K562 (cell line): ENCODE data around the gene VAMP4. TPM values are rescaled to one million over a fixed set of nuclear protein-coding genes. Genes with fewer than 3 reads are reported as not detected.

ENCODE experiments used
- ATAC-seq: fragments of 200-7000 bp; cut with Tn5 transposase; 3 replicates; pipeline ENCODE4 v1.9.1; 2020; ENCODE audit warnings: moderate library complexity
- BruUV-seq: library from RNA; stranded (reverse); fragments of 400-500 nt; replicated peaks from 2 replicates; lab custom pipeline; 2021; lab: Mats Ljungman, UMichigan
- CTCF ChIA-PET: fragments of 300-600 bp; formaldehyde crosslinking; extraction: SDS; loops from one replicate; lab custom pipeline; 2021; ENCODE audit warnings: low intra/inter-chr PET ratio; lab: Yijun Ruan, JAX
- POLR2A ChIA-PET: fragments of 300-600, 350-650 bp; sonication (Branson Sonifier 250); formaldehyde crosslinking; extraction: SDS; loops from one replicate; lab custom pipeline; 2021; ENCODE audit warnings: antibody characterized with exemption, inconsistent platforms; lab: Yijun Ruan, JAX
- DNase-seq, 4 experiments: peaks; one replicate each; pipeline versions ENCODE4 v3.0.0 to v3.0.0-alpha.2; 2011 to 2018; ENCODE audit warnings: low spot score in 3 of 4, mixed read lengths in 3 of 4; ENCODE audit errors: extremely low read depth in 1 of 4
- FAIRE-seq: peaks from 2 replicates; lab custom pipeline; 2011; peaks lifted over from hg19 to GRCh38; lab: Jason Lieb, UNC
- H2AFZ ChIP-seq: 2 replicates; pipeline ENCODE4 v1.6.0; 2011; ENCODE audit warnings: low read depth, low read length, control low read depth, inconsistent platforms
- H3K27ac ChIP-seq: fragments of 200-600 bp; 3 replicates; pipeline ENCODE4 v1.8.0; 2011; ENCODE audit warnings: low read depth, mild to moderate bottlenecking, control low read depth, inconsistent platforms, low read length, moderate library complexity, mixed read lengths; ENCODE audit errors: extremely low read depth
- H3K27me3 ChIP-seq, 2 experiments: fragments of 300-600 bp in 1 of 2; 2 replicates in 1 of 2; 3 replicates in 1 of 2; pipeline versions ENCODE4 v1.6.0 to v1.8.0; 2011; ENCODE audit warnings: inconsistent platforms in 2 of 2, low read length in 2 of 2, mild to moderate bottlenecking in 1 of 2, mixed read lengths in 1 of 2, moderate library complexity in 1 of 2; ENCODE audit not compliant: control insufficient read depth in 2 of 2, insufficient read depth in 2 of 2
- H3K36me3 ChIP-seq: fragments of 300-600 bp; 3 replicates; pipeline ENCODE4 v1.8.0; 2011; ENCODE audit warnings: mild to moderate bottlenecking, low read length, inconsistent platforms; ENCODE audit not compliant: control insufficient read depth, insufficient read depth
- H3K4me1 ChIP-seq, 2 experiments: fragments of 200-600 bp in 1 of 2; replicated peaks in 1 of 2; 2 replicates in 1 of 2; 3 replicates in 1 of 2; pipeline versions ENCODE4 v1.5.1 to v1.8.0; 2011; ENCODE audit warnings: inconsistent platforms in 2 of 2, low read length in 2 of 2, mild to moderate bottlenecking in 1 of 2, mixed read lengths in 1 of 2, moderate library complexity in 1 of 2; ENCODE audit not compliant: control insufficient read depth in 2 of 2, insufficient read depth in 2 of 2
- H3K4me2 ChIP-seq: 2 replicates; pipeline ENCODE4 v1.6.1; 2011; ENCODE audit warnings: low read length, control low read depth, inconsistent platforms, mixed read lengths; ENCODE audit not compliant: insufficient read depth
- H3K4me3 ChIP-seq: fragments of 200-600 bp; sonication (generic), shearing (Covaris generic); 2 replicates; pipeline ENCODE4 v1.5.1; 2016; ENCODE audit warnings: control low read depth, inconsistent platforms
- H3K79me2 ChIP-seq: fragments of 200-600 bp; 3 replicates; pipeline ENCODE4 v1.8.0; 2011; ENCODE audit warnings: low read length, inconsistent platforms; ENCODE audit not compliant: control insufficient read depth, insufficient read depth
- H3K9ac ChIP-seq, 2 experiments: 2 replicates each; pipeline versions ENCODE4 v1.6.0 to v1.6.1; 2011; ENCODE audit warnings: low read depth in 2 of 2, low read length in 2 of 2, control low read depth in 1 of 2, inconsistent platforms in 1 of 2, mild to moderate bottlenecking in 1 of 2, mixed read lengths in 1 of 2; ENCODE audit not compliant: insufficient read depth in 1 of 2
- H3K9me1 ChIP-seq: one replicate; pipeline ENCODE4 v1.6.0; 2011; ENCODE audit warnings: inconsistent platforms, mild to moderate bottlenecking, low read length, moderate library complexity; ENCODE audit not compliant: control insufficient read depth, insufficient read depth
- H3K9me3 ChIP-seq: replicated peaks from 2 replicates; pipeline ENCODE4 v1.5.1; 2011; ENCODE audit warnings: low read depth, low read length, inconsistent platforms; ENCODE audit not compliant: control insufficient read depth, insufficient read depth
- H4K20me1 ChIP-seq: replicated peaks from 2 replicates; pipeline ENCODE4 v1.6.1; 2011; ENCODE audit warnings: low read length, inconsistent platforms, mixed read lengths; ENCODE audit not compliant: control insufficient read depth, insufficient read depth
- AFF1 ChIP-seq, 2 experiments: fragments of 450-650 bp; IDR thresholded peaks; 2 replicates each; pipeline ENCODE4 v1.6.1; 2018; ENCODE audit warnings: mild to moderate bottlenecking in 2 of 2, low read depth in 1 of 2; ENCODE audit not compliant: partially characterized antibody in 2 of 2
- DPF2 ChIP-seq: fragments of 450-650 bp; IDR thresholded peaks from 2 replicates; pipeline ENCODE4 v1.6.1; 2016
- HNRNPLL ChIP-seq: fragments of 200-400 bp; formaldehyde crosslinking; IDR thresholded peaks from 2 replicates; pipeline ENCODE4 v1.6.1; 2017; ENCODE audit warnings: low read length, low read depth, mild to moderate bottlenecking; ENCODE audit not compliant: poor library complexity, severe bottlenecking
- PHF8 ChIP-seq: fragments of 200-600 bp; sonication (generic); IDR thresholded peaks from 2 replicates; pipeline ENCODE4 v1.6.1; 2012; ENCODE audit warnings: mixed run types, mild to moderate bottlenecking, inconsistent platforms, low read length, moderate library complexity, borderline replicate concordance
- RBM14 ChIP-seq: fragments of 200-400 bp; formaldehyde crosslinking; IDR thresholded peaks from 2 replicates; pipeline ENCODE4 v1.6.1; 2018; ENCODE audit warnings: low read depth, mild to moderate bottlenecking, low read length, moderate library complexity, borderline replicate concordance; ENCODE audit not compliant: insufficient read depth
- SIN3A ChIP-seq, 2 experiments: fragments of 150-350 bp in 1 of 2; IDR thresholded peaks; 2 replicates each; pipeline ENCODE4 v1.6.1; 2011 to 2016; ENCODE audit warnings: borderline replicate concordance in 2 of 2, low read depth in 2 of 2, low read length in 2 of 2, mild to moderate bottlenecking in 2 of 2, moderate library complexity in 2 of 2; ENCODE audit not compliant: control insufficient read depth in 1 of 2
- SMAD4 ChIP-seq: fragments of 250-450 bp; sonication (Bioruptor Pico); conservative IDR thresholded peaks from 2 replicates; pipeline ENCODE4 v1.8.0; 2021; ENCODE audit warnings: inconsistent platforms, mild to moderate bottlenecking, moderate library complexity
- TEAD1 ChIP-seq, 2 experiments: fragments of 450-650 bp in 1 of 2; sonication (generic) in 1 of 2; formaldehyde crosslinking; IDR thresholded peaks; 2 replicates each; pipeline versions ENCODE4 v1.4.0 to v1.8.0; 2020 to 2022; ENCODE audit warnings: mild to moderate bottlenecking in 2 of 2, missing genetic modification reagents in 1 of 2
- TRIM28 ChIP-seq: fragments of 450-650 bp; IDR thresholded peaks from 2 replicates; pipeline ENCODE4 v1.6.1; 2017
- ZBTB33 ChIP-seq: sonication (generic); formaldehyde crosslinking; IDR thresholded peaks from 2 replicates; pipeline ENCODE4 v1.8.1; 2023; ENCODE audit warnings: mild to moderate bottlenecking, missing genetic modification reagents
- WGBS: fragments of 100-300 bp; shearing (Covaris generic); methylation state at CpG from one replicate; pipeline ENCODE4 v1.1.6; 2016; ENCODE audit warnings: low coverage, mixed read lengths; ENCODE audit not compliant: insufficient coverage; ENCODE audit errors: missing lambda C conversion rate; 5-methylcytosine and 5-hydroxymethylcytosine counted together
- in situ Hi-C: fragments of 300-500 bp; cut with MboI; formaldehyde crosslinking; loops from 4 replicates; pipeline ENCODE4 v1.15.0; 2018; ENCODE audit warnings: inconsistent platforms, mixed read lengths
- intact Hi-C: fragments of 100-400 bp; cut with micrococcal nuclease; formaldehyde crosslinking; loops from 2 replicates; pipeline ENCODE4 v1.14.2; 2022
- polyA plus RNA-seq, 8 experiments: library from polyadenylated mRNA; depleted of rRNA in 4 of 8; stranded (reverse) in 5 of 8; unstranded in 3 of 8; fragments of >200 nt; fragmentation: Nextera tagmentation in 2 of 8; fragmentation: Illumina TruSeq in 1 of 8; extraction: Ambion mirVana in 2 of 8; extraction: Trizol in 1 of 8; gene quantifications; 2 replicates each; pipeline versions ENCODE4 v1.2.1 to v1.2.3, GENCODE V29; 2011 to 2014; ENCODE audit warnings: inconsistent platforms in 1 of 8, missing spikeins in 1 of 8
- total RNA-seq, 7 experiments: library from RNA; depleted of rRNA in 6 of 7; stranded (reverse); fragments of >200 nt in 6 of 7; fragmentation: Illumina TruSeq in 2 of 7; extraction: Trizol in 2 of 7; gene quantifications; 2 replicates each; pipeline versions ENCODE4 v1.2.1 to v1.2.3, GENCODE V29; 2011 to 2021; ENCODE audit warnings: low replicate concordance in 1 of 7

The VAMP4 gene
- total and polyA plus RNA-seq, 9 of the 15 experiments (the other 6 are each of a cell fraction or from before 2014, with no cell fraction given), result 3.3 to 21.4 (median 11.9) TPM

- no peak for DNase-seq
- peaks cover 14 to 28% of the 10 kb centered on the region in 2 experiments; a peak in 4 of 5 replicates for H3K4me1 ChIP-seq
- peak overlapping the region; percentile 76 to 94 for H3K9ac ChIP-seq
- H3K27me3 ChIP-seq, result no peaks in the 10 kb centered on the region
- POLR2A ChIA-PET, result interaction anchor here (0.9 to 2.1 kb wide), 6 partner anchors 18 to 38 kb away, joined by 3 to 11 read pairs (median 4); no protein-coding TSS in a partner anchor
- CTCF ChIA-PET, result no interaction called here
- H3K9me3 ChIP-seq, result peaks cover 4% of the 10 kb centered on the region; the same call in 1 of the 2 replicates
- WGBS, result 24% methylated on average over 10 of the region's 11 CpGs
- H3K27ac ChIP-seq, result peak overlapping the region; percentile 97
- BruUV-seq, result TSS peak; percentile 96
- FAIRE-seq, result no peak
- H3K36me3 ChIP-seq, result peaks cover 33% of the 10 kb centered on the region
- H3K4me3 ChIP-seq, result peak overlapping the region; percentile 39
- H3K9me1 ChIP-seq, result peaks cover 3% of the 10 kb centered on the region
- peak overlapping the region; percentile 96 for H3K4me2 ChIP-seq
- H3K79me2 ChIP-seq, result peaks cover 42% of the 10 kb centered on the region
- in situ Hi-C loops (no loop called here), intact Hi-C loops (loop anchor here (1.0 to 2.0 kb wide), 3 partner anchors 18 to 134 kb away; partner anchors contain the start of gene VAMP4)
- no peaks in the 10 kb centered on the region for H4K20me1 ChIP-seq
- no peak for ATAC-seq
- peak overlapping the region; percentile 95 for H2AFZ ChIP-seq
- TF ChIP-seq TRIM28 (peak; percentile 34; the same call in 1 of the 2 replicates), PHF8 (peak; percentile 47; the same call in 1 of the 2 replicates), ZBTB33 (CRISPR knock-in tag) (peak; percentile 46; the same call in 1 of the 2 replicates), TEAD1 (CRISPR knock-in tag; IDR thresholded peaks at IDR 0.05) (peak in 1 of 2 experiments; percentile 33; a peak in 1 of 4 replicates), HNRNPLL (no peak), RBM14 (no peak), SMAD4 (CRISPR knock-in tag) (0 out of 2 replicates have a peak, but pooled peaks have one; percentile 19), AFF1 (IDR thresholded peaks at IDR 0.05; ENCODE audit: low read depth in 1 of 2, partially characterized antibody in 2 of 2) (peak in 1 of 2 experiments; percentile 79), SIN3A (IDR thresholded peaks at IDR 0.05; ENCODE audit: borderline replicate concordance in 2 of 2, control insufficient read depth in 1 of 2, low read depth in 2 of 2, low read length in 2 of 2) (0 out of 4 replicates have a peak, but pooled peaks of 1 of the 2 experiments have one; percentile 8), DPF2 (peak; percentile 65)
These were observed 38.8 kb upstream of the VAMP4 start for GRCh38 chr1:171780583-171781175.
